Fibroblast of skin of abdomen (primary cell): Measurements from ENCODE around the gene CD207.
"Not testable (repeated sequence)": the region's sequence is repeated elsewhere in the genome, so short reads cannot be mapped to it uniquely, and the experiment has no call there.

ENCODE experiments used
- DNase-seq: peaks from one replicate; pipeline ENCODE4 v3.0.0-alpha.2; 2013

Gene CD207

GRCh38 chr2:70828914-70829824 is 6.4 kb downstream of the CD207 start:
- DNase-seq, result peak; percentile 52

- DNase-seq, result no peak
Observed at GRCh38 chr2:70828115-70828514, 7.5 kb downstream of the CD207 start.

GRCh38 chr2:70827388-70827787 is 8.2 kb downstream of the CD207 start:
- no peak for DNase-seq

- DNase-seq, result no peak
Observed at GRCh38 chr2:70826696-70827350, 8.8 kb downstream of the CD207 start.

GRCh38 chr2:70823249-70823648 is 12.4 kb downstream of the CD207 start:
- DNase-seq, result no peak

GRCh38 chr2:70822843-70823242 is 12.8 kb downstream of the CD207 start:
- DNase-seq, result no peak

GRCh38 chr2:70820499-70820898 is 15.1 kb downstream of the CD207 start, which contains the start of gene CLEC4F:
CLEC4F (minus strand) TSS chr2:70820599; CDS start chr2:70820523, 76 bp downstream.
- DNase-seq, result no peak

GRCh38 chr2:70817284-70817954 is 18.2 kb downstream of the CD207 start:
- DNase-seq, result no peak

GRCh38 chr2:70816726-70817125 is 18.9 kb downstream of the CD207 start:
- no peak for DNase-seq

- no peak for DNase-seq
Observed at GRCh38 chr2:70808983-70809958, 26.3 kb downstream of the CD207 start.

GRCh38 chr2:70807828-70808118 is 27.8 kb downstream of the CD207 start:
- no peak for DNase-seq

- DNase-seq, result no peak
Observed at GRCh38 chr2:70807102-70807827, 28.4 kb downstream of the CD207 start.

GRCh38 chr2:70806620-70807019 is 29.0 kb downstream of the CD207 start:
- no peak for DNase-seq

- DNase-seq, result no peak
Observed at GRCh38 chr2:70806013-70806412, 29.6 kb downstream of the CD207 start.

GRCh38 chr2:70801607-70802263 is 33.9 kb downstream of the CD207 start:
- DNase-seq, result no peak

- DNase-seq, result no peak
Observed at GRCh38 chr2:70799706-70800105, 35.9 kb downstream of the CD207 start.

GRCh38 chr2:70797996-70798395 is 37.6 kb downstream of the CD207 start:
- DNase-seq, result not testable (repeated sequence)

- no peak for DNase-seq
Observed at GRCh38 chr2:70797506-70797905, 38.1 kb downstream of the CD207 start.

GRCh38 chr2:70796262-70796661 is 39.4 kb downstream of the CD207 start:
- DNase-seq, result no peak

- no peak for DNase-seq
Observed at GRCh38 chr2:70795164-70795995, 40.2 kb downstream of the CD207 start.
